ENCODE results near the gene SCARB1. TPM values are rescaled to one million over a fixed set of nuclear protein-coding genes. Genes with fewer than 3 reads are reported as not detected.

SCARB1 gene
- total RNA-seq, 2 experiments from 2014 or later: 36.2 to 38.1 TPM

DNA sequence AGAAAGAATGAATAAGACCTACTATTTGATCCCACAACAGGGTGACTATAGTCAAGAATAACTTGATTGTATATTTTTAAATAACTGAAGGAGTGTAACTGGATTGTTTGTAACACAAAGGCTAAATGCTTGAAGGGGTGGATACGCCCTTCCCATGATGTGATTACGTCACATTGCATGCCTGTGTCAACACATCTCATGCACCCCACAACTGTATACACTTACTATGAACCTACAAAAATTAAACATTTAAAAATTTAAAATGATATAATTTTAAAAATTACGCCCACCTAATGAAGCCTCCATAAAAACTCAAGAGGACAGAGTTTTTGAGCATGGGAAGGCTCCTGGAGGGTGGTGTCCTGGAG lies 94.5 kb downstream of the SCARB1 start:
- ChIA-PET CTCF (interaction anchor here (2.3 kb wide), 1 partner anchor 119 kb away, joined by 7 read pairs; no protein-coding TSS in a partner anchor), POLR2A (interaction anchor here (0.9 kb wide), 1 partner anchor 81 kb away, joined by 3 read pairs; no protein-coding TSS in a partner anchor)
- peaks cover 7% of the 10 kb centered on the region for H3K36me3 Mint-ChIP-seq (ENCODE audit: low read depth)
- intact Hi-C loops (cut with micrococcal nuclease): loop anchor here (10.0 kb wide), 3 partner anchors 214 to 424 kb away; no protein-coding TSS in a partner anchor
- H3K4me1 Mint-ChIP-seq (ENCODE audit: low read depth): peaks cover 27% of the 10 kb centered on the region
- no peak for ATAC-seq
- no peak overlapping the region for H3K27ac Mint-ChIP-seq
- no peak for DNase-seq
- H3K4me3 Mint-ChIP-seq: no peak overlapping the region
- TF ChIP-seq, protein P1, sequence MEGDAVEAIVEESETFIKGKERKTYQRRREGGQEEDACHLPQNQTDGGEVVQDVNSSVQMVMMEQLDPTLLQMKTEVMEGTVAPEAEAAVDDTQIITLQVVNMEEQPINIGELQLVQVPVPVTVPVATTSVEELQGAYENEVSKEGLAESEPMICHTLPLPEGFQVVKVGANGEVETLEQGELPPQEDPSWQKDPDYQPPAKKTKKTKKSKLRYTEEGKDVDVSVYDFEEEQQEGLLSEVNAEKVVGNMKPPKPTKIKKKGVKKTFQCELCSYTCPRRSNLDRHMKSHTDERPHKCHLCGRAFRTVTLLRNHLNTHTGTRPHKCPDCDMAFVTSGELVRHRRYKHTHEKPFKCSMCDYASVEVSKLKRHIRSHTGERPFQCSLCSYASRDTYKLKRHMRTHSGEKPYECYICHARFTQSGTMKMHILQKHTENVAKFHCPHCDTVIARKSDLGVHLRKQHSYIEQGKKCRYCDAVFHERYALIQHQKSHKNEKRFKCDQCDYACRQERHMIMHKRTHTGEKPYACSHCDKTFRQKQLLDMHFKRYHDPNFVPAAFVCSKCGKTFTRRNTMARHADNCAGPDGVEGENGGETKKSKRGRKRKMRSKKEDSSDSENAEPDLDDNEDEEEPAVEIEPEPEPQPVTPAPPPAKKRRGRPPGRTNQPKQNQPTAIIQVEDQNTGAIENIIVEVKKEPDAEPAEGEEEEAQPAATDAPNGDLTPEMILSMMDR (IDR thresholded peaks at IDR 0.05): no peak
- H3K9me3 Mint-ChIP-seq: peaks cover 19% of the 10 kb centered on the region
- peaks cover 20% of the 10 kb centered on the region for H3K27me3 Mint-ChIP-seq

DNA sequence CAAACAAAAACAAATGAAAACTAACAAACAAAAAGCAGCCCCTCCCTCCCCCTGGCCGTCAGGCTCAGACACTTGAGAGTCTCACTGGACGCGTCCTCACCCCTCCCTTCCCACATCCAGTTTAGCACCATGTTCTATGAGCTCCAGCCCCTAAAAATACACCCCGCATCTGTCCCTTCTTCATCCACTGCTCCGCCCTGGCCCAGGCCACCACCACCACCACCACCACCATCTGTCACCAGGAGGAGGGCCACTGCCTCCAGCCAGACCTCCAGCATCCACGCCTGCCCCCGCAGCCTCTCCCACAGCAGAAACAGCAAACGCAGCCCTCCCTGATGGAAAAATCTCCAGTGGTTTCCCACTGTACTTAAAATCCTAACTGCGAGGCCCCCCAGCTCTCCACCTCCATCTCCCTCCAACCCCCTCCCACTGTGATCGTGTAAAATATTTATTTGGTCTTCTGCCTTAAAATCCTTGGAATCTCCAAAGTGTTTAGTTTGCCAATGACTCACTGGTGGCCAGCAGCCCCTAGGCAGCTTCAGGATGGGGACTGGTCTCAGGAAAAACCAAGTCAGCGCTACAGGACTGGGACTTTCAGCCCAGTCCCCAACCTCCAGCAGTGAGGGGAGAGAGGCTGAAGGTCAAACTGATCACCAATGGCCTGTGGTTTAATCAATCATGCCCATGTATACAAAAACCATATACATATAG lies 95.1 kb downstream of the SCARB1 start:
- intact Hi-C loops (cut with micrococcal nuclease): loop anchor here (10.0 kb wide), 3 partner anchors 214 to 424 kb away; no protein-coding TSS in a partner anchor
- peaks cover 20% of the 10 kb centered on the region for H3K27me3 Mint-ChIP-seq
- DNase-seq (no peak), ATAC-seq (no peak)
- POLR2A ChIA-PET: interaction anchor here (0.7 to 0.9 kb wide), 2 partner anchors 81 to 214 kb away, joined by 3 read pairs; no protein-coding TSS in a partner anchor
- no peak overlapping the region for H3K27ac Mint-ChIP-seq
- H3K9me3 Mint-ChIP-seq: peaks cover 21% of the 10 kb centered on the region
- TF ChIP-seq, protein P1 (IDR thresholded peaks at IDR 0.05): no peak
- CTCF ChIA-PET: interaction anchor here (1.3 to 2.3 kb wide), 3 partner anchors 28 to 302 kb away, joined by 3 to 7 read pairs (median 4); no protein-coding TSS in a partner anchor
- H3K36me3 Mint-ChIP-seq (ENCODE audit: low read depth): peaks cover 9% of the 10 kb centered on the region
- H3K4me1 Mint-ChIP-seq (ENCODE audit: low read depth): peaks cover 23% of the 10 kb centered on the region
- no peak overlapping the region for H3K4me3 Mint-ChIP-seq

DNA sequence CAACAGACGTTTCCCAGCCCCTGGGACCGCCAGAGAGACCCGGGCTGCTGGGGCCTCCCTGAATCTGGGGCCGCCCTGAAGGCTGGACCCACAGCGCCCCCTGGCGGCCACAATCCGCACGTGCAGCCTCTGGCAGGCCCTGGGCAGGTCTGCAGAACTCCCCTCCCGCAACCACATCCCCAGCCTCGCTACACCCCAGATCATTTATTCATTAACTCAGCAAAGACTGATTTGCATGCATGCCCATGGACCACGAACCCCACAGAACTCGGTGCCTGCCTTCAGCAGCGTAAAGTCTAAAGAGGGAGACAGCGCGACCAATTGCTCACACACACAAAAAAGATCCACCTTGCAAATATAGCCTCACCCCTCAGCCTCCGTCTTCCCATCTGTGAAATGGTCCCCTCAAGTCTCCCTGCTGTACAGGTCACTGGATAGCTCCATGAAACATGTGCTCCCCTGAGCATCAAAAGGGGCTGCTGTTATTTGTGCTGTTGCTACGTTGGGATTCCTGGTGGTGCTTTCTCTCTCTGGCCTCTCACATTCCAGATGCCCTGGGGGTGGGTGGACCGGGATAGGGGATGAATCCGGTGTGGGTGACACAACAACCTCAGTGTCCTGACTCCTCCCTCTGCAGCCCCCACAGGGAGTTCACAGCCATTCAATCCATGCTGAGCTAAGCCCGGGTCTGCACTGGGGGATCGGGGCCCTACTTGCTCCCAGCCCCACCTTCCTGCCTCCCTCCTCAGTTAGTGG lies 96.4 kb downstream of the SCARB1 start:
- Mint-ChIP-seq H3K36me3 (ENCODE audit: low read depth) (peaks cover 11% of the 10 kb centered on the region), H3K27ac (no peak overlapping the region), H3K9me3 (peaks cover 30% of the 10 kb centered on the region), H3K4me1 (ENCODE audit: low read depth) (peaks cover 27% of the 10 kb centered on the region), H3K4me3 (no peak overlapping the region), H3K27me3 (peaks cover 13% of the 10 kb centered on the region)
- POLR2A ChIA-PET: interaction anchor here (1.5 kb wide), 1 partner anchor 27 kb away, joined by 4 read pairs; no protein-coding TSS in a partner anchor
- peak; percentile 79 for ATAC-seq
- DNase-seq: peak; percentile 88
- intact Hi-C loops (cut with micrococcal nuclease): loop anchor here (10.0 kb wide), 3 partner anchors 212 to 422 kb away; no protein-coding TSS in a partner anchor
- TF ChIP-seq, protein P1 (IDR thresholded peaks at IDR 0.05): peak; percentile 100
- CTCF ChIA-PET: interaction anchor here (0.7 to 3.7 kb wide), 21 partner anchors 11 to 731 kb away, joined by 3 to 29 read pairs (median 4); no protein-coding TSS in a partner anchor

DNA sequence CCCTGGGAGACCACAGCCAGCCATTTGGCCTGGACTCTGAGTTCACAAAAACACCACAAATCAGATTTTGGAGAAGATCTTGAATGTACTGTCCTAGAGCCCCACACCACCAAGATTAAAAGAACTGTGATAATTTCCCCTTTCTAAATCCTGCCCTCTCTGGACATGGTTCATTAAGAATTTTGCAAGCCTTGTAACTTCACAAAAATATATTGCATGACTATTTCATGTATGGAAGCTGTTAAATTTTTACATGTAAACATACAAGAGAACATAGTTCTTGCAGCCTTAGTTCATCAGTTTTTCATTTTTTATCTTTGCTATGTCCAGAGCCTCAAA lies 97.0 kb downstream of the SCARB1 start:
- no peak for DNase-seq
- Mint-ChIP-seq H3K4me1 (ENCODE audit: low read depth) (peaks cover 29% of the 10 kb centered on the region), H3K27me3 (peaks cover 10% of the 10 kb centered on the region), H3K4me3 (no peak overlapping the region), H3K9me3 (peaks cover 33% of the 10 kb centered on the region), H3K27ac (no peak overlapping the region), H3K36me3 (ENCODE audit: low read depth) (peaks cover 11% of the 10 kb centered on the region)
- ATAC-seq: no peak
- ChIA-PET CTCF (interaction anchor here (0.7 to 3.7 kb wide), 23 partner anchors 10 to 730 kb away, joined by 3 to 29 read pairs (median 4); no protein-coding TSS in a partner anchor), POLR2A (interaction anchor here (1.5 kb wide), 1 partner anchor 26 kb away, joined by 4 read pairs; no protein-coding TSS in a partner anchor)
- TF ChIP-seq, protein P1 (IDR thresholded peaks at IDR 0.05): no peak
- intact Hi-C loops (cut with micrococcal nuclease): loop anchor here (10.0 kb wide), 3 partner anchors 212 to 422 kb away; no protein-coding TSS in a partner anchor
